ENCODE measurements around the gene SLC1A1.
"Not testable (repeated sequence)": the region's sequence is repeated elsewhere in the genome, so short reads cannot be mapped to it uniquely, and the experiment has no call there.

SLC1A1 gene

GRCh38 chr9:4507306-4508130 is 17.2 kb downstream of the SLC1A1 start:
- no peak for DNase-seq

DNA sequence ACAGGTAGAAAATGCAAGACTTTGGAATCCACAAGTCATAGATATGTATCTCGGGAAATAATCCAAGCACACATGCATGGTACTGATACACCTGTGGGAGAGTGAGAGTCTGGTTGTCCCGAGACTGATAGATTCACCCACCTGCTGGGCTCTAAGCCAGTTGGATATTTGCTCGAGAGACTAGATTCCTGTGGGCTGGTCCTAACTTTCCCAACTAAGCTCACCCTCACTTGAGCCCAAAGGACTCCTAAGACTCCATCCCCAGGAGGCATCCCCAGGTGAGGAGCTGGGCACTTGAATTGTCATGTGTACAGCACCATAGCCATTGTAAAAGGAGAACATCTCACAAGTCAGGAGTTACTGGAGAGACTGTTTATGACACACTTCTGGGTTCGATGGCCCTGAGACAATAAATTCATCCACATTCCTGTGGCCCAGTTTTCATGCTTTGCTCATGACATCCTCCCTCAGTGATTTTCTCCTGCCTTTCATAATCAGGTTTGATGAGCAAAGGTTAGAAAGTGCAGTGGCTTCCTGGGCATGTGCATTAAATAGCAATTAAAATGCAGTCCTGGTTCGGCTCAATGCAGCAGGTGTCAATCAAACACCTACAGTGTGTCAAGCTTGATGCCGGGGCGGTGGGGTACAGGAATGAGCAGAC is 18.1 kb downstream of the SLC1A1 start:
- DNase-seq = no peak

DNA sequence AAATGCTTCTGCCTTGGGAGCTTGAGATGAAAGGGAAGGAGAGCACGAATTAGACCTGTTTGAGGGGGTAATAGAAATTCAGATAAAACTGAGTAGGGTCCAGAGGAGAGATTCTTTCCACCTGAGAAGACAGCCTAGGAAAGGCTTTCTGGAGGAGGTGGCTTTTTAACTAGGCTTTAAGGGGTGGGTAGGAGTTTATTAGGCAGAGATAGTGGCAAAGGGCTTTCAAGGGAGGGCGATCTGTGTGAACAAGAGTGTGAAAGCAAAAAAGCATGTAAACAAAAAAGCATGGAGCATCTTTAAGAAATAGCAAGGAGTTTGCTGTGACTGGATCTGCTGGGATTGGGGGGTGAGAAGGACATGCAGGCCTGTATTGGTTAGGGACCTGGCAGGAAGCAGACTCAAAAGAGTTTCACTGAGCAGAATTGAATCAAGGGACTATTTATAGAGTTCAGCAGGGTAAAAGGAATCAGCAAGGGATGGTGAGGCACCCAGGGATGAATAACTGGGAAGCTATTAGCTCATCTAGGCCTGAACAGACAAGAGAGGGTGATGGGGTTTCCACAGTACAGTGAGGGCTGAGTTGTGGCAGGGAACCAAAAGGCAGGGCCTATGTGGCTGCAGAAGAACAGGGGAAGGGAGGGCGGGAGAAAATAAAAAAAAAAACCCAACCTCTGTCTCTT is 18.8 kb downstream of the SLC1A1 start:
- no peak for DNase-seq

GRCh38 chr9:4509590-4509984 is 19.3 kb downstream of the SLC1A1 start:
- DNase-seq = no peak

- no peak for DNase-seq
These were observed 20.5 kb downstream of the SLC1A1 start for GRCh38 chr9:4510546-4511322.

DNA sequence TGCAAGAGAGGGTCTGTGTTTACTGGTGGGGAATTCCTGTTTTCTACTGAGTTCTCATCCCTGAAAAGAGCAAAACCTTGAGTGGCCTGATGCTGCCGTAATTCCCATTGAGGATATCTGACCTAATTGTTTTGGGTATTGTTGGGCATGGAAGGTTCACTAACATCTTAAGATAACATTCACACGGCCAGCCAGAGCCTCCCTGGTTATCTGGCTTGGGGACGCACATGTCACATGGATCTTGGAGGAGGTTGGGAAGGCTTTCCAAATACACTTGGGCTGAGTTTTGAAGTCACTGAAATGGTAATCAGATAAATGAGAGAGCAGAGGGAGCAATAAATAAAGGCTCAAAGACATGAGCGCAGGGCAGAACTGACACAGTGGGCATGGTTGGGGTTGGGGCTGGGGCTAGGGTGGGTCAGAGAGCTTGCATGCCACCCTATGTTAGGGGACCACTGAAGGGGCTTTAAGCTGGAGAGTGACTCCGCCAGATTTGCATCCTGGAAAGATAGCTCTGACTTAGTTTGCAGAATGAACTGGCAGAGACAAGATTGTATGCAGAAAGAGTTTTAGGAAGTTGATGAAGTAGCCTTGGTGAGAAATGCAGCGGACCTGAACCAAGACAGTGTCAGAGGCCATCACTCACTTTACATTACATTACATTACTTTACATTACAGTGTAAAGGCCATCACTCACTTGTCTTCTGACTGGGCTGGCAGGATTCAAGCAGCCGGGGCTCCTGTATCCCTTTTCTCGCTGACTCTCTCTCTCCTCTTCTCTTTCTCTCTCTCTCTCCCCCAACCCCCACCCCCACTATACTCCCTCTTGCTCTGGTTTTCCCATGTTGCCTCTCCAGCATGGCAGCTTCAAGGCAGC is 24.2 kb downstream of the SLC1A1 start:
- DNase-seq = no peak

DNA sequence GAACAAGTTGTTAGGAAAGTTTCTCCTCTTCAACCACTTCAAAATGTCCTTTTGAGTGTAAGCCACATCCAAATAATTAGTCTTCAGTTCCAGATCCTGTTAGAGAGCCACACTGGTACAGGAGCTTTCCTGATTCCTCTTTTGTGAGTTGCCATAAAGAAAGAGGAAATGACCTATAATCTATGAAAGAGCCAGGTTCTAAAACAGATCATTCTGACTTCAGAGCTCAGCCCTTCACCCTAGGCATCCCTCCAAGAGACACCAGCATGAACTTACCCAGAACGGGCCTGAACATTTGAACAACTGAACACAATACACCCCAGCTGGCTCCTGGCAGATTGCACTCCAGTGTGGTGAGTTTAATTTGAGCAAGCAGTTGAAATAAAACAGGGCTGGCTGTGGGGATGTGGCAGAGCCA is 25.7 kb downstream of the SLC1A1 start:
- DNase-seq = no peak

GRCh38 chr9:4517274-4517673 is 27.0 kb downstream of the SLC1A1 start:
- DNase-seq = no peak

- no peak for DNase-seq
These were observed 29.3 kb downstream of the SLC1A1 start for GRCh38 chr9:4519604-4520003.

GRCh38 chr9:4520055-4520454 is 29.8 kb downstream of the SLC1A1 start:
- no peak for DNase-seq

GRCh38 chr9:4530375-4530774 is 40.1 kb downstream of the SLC1A1 start:
- no peak for DNase-seq

DNA sequence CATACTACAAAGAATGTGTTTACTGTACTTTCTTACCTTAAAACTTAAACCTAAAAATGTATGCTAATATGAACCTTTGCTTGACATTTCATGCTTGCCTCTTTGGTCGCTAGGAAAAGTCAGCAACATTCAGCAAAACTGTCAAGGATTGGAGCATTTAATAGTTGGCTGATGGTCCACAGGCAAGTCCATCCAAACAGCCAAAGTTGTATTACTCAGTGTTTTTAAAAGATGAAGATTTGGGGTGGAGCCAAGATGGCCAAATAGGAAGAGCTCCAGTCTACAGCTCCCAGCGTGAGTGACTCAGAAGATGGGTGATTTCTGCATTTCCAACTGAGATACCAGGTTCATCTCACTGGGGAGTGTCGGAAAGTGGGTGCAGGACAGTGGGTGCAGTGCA is 40.6 kb downstream of the SLC1A1 start:
- DNase-seq = not testable (repeated sequence)

DNA sequence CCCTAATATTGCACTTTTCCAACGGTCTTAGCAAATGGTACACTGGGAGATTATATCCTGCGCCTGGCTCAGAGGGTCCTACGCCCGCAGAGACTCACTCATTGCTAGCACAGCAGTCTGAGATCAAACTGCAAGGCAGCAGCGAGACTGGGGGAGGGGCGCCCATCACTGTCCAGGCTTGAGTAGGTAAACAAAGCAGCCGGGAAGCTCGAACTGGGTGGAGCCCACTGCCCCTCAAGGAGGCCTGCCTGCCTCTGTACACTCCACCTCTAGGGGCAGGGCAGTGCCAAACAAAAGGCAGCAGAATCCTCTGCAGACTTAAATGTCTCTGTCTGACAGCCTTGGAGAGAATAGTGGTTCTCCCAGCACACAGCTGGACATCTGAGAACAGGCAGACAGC is 41.1 kb downstream of the SLC1A1 start:
- not testable (repeated sequence) for DNase-seq

DNA sequence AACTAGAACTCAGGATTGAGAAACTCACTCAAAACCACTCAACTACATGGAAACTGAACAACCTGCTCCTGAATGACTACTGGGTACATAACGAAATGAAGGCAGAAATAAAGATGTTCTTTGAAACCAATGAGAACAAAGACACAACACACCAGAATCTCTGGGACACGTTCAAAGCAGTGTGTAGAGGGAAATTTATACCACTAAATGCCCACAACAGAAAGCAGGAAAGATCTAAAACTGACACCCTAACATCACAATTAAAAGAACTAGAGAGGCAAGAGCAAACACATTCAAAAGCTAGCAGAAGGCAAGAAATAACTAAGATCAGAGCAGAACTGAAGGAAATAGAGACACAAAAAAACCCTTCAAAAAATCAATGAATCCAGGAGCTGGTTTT is 43.6 kb downstream of the SLC1A1 start:
- DNase-seq = not testable (repeated sequence)

DNA sequence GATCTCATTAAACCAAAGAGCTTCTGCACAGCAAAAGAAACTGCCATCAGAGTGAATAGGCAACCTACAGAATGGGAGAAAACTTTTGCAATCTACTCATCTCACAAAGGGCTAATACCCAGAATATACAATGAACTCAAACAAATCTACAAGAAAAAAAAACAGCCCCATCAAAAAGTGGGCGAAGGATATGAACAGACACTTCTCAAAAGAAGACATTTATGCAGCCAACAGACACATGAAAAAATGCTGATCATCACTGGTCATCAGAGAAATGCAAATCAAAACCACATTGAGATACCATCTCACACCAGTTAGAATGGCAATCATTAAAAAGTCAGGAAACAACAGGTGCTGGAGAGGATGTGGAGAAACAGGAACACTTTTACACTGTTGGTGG is 45.9 kb downstream of the SLC1A1 start:
- DNase-seq = not testable (repeated sequence)

DNA sequence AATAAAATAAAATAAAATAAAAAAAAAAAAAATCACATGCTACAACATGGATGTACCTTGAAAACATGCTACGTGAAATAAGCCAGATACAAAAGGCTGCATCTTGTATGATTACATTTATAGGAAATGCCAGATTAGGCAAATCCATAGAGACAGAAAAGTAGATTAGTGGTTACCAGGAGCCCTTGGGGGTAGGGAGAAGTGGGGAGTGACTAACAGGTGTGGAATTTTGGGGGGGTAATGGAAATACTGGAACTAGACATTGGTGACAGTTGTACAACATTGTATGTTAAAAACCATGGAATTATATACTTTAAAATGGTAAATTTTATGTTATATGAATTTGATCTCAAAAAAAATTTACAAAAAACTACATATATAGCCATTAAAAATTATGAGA is 47.3 kb downstream of the SLC1A1 start:
- no peak for DNase-seq

- DNase-seq = peak; percentile 48
These were observed 47.8 kb downstream of the SLC1A1 start for GRCh38 chr9:4538107-4538506.

DNA sequence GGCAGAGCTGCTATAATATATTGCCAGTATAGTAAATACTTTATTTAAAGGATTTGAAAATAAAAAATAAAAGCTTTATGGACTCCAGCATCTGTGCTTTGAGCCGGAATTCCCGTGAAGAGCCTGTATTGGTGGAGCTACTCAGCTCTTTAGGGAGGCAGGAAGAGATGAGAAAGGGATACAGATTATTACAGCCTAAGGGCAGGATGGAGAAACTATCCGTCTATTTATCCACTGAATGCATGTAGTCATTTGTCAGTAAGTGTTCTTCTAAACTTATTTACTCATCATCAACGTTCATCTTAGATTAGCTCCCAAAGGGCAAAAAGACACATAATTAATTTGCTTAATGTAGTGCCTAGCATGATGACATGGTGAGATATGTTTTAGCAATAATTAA is 48.4 kb downstream of the SLC1A1 start:
- DNase-seq = no peak

DNA sequence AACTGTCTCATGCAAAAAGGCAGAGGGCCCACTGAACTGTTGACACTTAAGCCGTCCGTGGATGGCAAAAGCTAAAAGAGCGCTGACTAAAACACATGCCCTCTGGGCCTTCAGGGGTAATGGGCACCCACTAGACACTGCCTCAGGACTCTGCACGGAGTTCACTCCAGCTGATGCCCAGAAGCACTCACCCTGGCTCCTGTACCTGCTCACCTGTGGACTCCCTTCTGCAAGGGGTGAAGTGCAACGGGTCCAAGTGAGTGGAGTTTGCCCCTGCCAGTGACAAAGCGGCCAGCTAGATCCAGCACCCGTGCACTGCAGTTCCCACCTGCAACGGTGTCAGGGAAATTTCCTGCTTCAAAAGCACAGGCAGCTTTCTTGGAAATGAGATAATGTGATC is 50.2 kb downstream of the SLC1A1 start:
- DNase-seq = no peak

DNA sequence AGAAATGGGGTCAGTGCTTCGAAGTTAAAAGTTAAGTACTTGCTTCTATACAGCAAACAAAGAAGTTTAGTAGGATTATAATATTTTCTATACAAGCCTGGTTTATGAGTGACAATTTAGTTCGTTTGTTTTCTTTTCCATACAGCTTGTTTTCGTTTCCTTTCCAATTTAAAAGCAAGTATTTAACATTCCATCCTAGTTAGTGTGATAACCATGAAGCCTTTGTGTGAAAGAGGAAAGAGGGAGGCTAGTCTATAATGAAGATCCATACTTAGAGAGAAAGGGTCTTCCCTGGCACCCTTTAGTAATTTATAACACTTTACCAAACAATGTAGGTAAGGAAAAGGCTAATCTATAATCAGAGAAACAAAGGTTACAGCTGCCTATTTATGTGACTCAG is 51.0 kb downstream of the SLC1A1 start:
- DNase-seq = no peak

DNA sequence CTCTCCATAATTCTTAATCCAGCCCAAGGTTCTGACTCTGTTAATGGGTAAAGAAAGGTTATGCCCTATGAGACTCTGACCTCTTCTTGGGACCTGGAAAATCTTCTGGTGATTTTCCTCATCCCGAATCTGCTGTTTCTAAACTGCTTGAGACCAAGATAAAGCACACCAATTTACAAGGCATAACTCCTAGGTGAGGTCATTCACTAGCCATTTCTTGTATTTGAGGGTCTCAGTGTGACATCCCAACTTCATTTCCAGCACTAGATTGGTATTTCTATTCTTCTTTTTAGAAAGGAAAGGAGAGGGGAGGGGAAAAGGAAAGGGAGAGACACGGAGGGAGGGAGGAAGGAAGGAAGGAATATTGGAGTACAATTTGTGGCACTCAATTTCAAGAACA is 51.6 kb downstream of the SLC1A1 start:
- no peak for DNase-seq

- not testable (repeated sequence) for DNase-seq
These were observed 54.4 kb downstream of the SLC1A1 start for GRCh38 chr9:4544714-4545113.

Data from NCI-H526 treated with DMSO at 0.1 percent for 48 hours (cell line).